Fibroblast of pulmonary artery (primary cell): ENCODE measurements around the gene PDCD1LG2.

Experiments used
- DNase-seq: peaks from one replicate; pipeline ENCODE4 v3.0.0-alpha.2; 2010; ENCODE audit warnings: low read depth
- H3K4me3 ChIP-seq: replicated peaks from 2 replicates; pipeline ENCODE4 v1.5.1; 2011; ENCODE audit warnings: low read depth, mild to moderate bottlenecking, control low read depth, low read length, moderate library complexity
- TF ChIP-seq, protein P1 (sequence below): IDR thresholded peaks from 2 replicates; pipeline ENCODE4 v1.5.1; 2011; ENCODE audit warnings: mild to moderate bottlenecking, control low read depth, low read length, inconsistent platforms; ENCODE audit errors: missing control alignments

PDCD1LG2 gene

DNA sequence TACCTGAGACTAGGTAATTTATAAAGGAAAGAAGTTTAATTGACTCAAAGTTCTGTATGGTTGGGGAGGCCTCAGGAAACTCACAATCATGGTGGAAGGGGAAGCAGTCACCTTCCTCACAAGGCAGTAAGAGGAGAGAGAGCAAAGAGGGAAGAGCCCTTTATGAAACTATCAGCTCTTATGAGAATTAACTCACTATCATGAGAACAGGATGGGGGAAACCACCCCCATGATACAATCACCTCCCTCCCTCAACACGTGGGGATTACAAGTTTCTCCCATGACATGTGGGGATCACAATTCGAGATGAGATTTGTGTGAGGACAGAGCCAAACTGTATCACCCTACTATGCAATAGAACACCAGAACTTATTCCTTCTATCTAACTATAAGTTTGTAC is 32.1 kb upstream of the PDCD1LG2 start:
- H3K4me3 ChIP-seq = no peak overlapping the region
- no peak for DNase-seq
- TF ChIP-seq, protein P1, sequence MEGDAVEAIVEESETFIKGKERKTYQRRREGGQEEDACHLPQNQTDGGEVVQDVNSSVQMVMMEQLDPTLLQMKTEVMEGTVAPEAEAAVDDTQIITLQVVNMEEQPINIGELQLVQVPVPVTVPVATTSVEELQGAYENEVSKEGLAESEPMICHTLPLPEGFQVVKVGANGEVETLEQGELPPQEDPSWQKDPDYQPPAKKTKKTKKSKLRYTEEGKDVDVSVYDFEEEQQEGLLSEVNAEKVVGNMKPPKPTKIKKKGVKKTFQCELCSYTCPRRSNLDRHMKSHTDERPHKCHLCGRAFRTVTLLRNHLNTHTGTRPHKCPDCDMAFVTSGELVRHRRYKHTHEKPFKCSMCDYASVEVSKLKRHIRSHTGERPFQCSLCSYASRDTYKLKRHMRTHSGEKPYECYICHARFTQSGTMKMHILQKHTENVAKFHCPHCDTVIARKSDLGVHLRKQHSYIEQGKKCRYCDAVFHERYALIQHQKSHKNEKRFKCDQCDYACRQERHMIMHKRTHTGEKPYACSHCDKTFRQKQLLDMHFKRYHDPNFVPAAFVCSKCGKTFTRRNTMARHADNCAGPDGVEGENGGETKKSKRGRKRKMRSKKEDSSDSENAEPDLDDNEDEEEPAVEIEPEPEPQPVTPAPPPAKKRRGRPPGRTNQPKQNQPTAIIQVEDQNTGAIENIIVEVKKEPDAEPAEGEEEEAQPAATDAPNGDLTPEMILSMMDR = no peak

DNA sequence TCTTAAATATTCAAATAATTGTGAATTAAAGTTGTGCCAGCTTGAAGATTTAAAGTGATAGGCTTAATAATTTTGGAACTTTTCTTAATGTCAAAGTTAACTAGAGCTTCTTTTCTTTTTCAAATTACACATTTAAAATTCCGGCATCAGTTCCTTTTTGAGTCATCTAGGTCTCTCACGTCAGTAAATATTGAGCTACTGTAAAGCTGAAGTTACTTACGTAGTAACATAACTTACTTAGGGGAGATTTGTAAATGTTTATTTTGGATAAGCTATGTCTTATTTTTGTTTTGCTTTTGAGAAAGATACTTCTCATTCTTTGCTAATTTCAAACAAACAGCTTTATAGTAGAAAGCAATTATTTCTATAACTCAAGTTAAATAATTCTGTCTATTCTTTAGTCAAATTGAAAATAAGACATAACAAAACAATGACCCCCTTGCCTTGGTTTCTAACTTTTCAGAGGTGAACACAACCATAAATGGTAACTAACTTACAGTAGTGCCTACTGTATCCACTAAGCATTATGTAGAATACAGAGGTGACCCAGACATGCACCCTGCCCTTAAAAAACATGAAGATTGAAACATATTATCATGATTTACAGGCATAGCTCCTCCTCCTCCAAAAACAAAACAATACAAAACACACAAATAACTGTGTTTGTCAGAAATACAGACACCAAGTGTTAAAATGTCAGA is 30.2 kb upstream of the PDCD1LG2 start:
- no peak for DNase-seq
- TF ChIP-seq, protein P1 = no peak

DNA sequence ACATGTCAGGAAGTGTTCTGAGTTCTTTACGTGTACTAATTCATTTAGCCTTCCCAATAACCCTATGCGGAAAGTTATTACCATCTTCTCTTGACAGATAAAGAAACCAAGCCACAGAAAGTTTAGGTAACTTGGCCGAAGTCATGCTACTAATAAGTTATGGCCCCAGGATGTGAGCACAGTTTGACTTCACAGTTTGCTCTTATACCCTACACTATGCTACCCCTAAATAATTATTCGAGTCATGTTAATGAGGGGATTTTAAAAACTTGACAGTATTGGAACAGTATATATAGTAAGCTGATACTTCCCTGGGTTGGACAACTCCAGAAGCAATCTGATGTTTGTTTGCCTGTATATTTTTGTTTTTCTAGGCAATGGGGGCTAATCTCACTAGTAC is 29.4 kb upstream of the PDCD1LG2 start:
- H3K4me3 ChIP-seq = no peak overlapping the region
- DNase-seq = no peak
- TF ChIP-seq, protein P1 = no peak

More for the DNA sequence above, 30.2 kb upstream of the PDCD1LG2 start:
- no peak overlapping the region for H3K4me3 ChIP-seq

DNA sequence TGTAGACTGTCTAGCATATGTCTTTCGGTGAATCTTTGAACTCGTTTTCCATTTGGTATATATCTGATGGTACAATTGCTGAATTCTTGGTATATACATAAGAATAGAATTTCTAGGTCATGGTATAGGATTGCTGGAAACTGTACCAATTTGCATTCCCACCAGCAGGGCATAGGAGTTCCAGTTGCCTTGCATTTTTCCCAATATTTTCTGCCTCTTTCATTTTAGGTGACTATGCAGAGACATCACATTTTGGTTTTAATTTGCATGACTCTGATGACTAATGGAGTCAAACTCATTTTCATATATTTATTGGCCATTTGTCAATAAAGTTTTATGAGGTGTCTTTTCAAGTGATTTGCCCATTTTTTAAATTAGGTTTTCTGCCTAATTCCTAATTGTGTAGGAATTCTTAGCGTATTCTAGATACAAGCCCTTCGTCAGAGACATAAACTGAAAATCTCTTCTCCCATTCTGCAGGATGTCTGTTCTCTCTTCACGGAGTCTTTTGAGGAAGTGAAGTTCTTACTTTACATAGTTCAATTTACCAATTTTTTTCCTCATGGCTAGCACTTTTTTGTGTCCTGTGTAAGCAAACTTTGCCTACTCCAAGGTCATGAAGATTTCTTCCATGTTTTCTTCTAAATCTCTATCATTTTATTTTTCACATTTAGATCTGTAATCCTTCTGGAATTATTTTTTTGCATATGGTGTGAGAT is 28.9 kb upstream of the PDCD1LG2 start:
- no peak for DNase-seq
- TF ChIP-seq, protein P1 = peak; percentile 25
- H3K4me3 ChIP-seq = no peak overlapping the region

DNA sequence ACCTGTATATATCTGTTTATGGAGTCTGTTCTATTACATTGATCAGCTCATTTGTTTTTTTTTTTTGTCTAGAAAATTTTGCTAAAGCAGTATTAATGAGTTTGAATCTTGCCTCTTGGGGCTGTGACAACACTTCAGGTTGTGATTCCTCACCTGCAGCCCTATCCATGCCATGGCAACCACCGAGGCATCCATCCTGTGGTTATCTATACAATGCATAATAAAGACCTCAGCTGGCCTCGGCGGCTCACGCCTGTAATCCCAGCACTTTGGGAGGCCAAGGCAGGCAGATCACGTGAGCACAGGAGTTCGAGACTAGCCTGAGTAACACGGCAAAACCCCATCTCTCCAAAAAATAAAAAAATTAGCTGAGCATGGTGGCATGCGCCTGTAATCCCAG is 28.1 kb upstream of the PDCD1LG2 start:
- DNase-seq = no peak
- H3K4me3 ChIP-seq = no peak overlapping the region
- TF ChIP-seq, protein P1 = no peak

DNA sequence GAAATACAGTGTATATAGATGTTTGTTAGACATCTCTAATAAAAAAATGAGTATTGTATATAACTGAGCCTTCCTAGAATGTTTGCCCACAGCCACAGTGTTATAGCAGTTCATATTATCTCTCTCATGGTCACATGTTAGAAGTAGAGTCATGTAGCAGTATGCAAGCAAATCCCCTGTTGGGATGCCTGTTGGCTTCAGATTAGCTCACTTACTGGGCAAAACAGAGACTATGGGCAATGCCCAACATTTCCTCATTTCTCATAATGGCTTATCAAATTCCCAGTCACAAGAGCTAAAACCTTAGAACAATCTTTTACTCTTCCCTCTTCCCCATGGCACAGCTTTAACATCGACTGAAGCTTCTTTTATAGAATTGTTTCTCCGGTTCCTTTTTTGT is 27.0 kb upstream of the PDCD1LG2 start:
- no peak overlapping the region for H3K4me3 ChIP-seq
- TF ChIP-seq, protein P1 = no peak
- no peak for DNase-seq
